CD4-positive, alpha-beta T cell treated with Interleukin-17A for 1 hour (primary cell): ENCODE measurements around the gene SDC1.
"Not testable (repeated sequence)": the region's sequence is repeated elsewhere in the genome, so short reads cannot be mapped to it uniquely, and the experiment has no call there.

ENCODE experiments used
- DNase-seq: peaks from one replicate; pipeline ENCODE4 v3.0.0-alpha.2; 2020

The SDC1 gene

DNA sequence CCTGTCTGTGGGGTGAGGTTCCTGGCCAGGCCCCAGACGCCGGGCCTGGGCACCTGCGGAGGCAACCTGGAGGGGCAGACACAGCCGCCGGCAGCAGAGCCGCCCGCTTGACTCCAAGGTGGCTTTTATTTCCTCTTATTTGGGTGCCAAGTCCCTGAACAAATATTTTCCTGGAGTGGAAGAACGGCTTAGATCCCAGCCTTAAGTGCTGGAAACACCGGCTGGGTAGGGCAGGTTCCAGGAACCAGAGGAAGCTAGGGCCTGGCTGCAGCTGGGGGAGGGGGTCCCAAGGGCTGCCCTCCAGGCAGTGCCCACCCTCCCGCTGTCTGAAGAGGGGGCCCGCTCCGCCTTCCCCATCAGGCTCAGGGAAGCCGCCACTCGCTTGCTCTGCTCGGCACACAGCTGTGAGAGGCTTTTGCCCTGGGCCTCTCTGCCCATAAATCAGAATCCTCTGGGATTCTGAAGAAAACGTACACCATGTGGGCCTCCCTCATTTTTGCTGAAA, 28.2 kb downstream of the SDC1 start:
- no peak for DNase-seq

DNA sequence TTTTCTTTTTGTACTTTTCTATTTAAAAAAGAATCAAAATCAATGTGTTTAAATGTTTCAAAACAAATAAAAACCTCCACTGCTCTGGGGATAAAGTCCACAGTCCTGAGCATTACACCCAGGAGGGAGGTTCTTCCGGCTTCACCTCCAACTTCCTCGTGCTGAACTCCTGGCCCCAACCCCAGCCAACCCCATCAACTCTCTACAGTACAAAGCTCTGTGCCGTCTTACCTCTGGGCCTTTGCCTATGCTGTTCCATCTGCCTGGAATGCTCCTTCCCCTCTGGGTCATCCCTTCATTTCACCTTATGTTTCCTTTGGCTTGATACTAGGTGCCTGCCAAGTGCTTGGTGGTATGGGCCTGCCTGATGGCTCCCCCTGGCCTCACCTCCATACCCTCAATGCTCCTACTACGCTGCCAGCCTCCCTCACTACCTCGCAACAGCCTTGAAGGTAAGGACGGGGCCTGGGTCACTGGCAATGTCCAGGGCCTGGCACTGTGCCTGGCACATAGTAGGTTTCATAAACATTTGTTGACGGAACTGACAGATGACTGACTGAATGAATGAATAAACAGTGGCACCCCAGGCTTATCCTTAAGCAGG, 28.8 kb downstream of the SDC1 start:
- DNase-seq = no peak

GRCh38 chr2:20195431-20196033, 29.4 kb downstream of the SDC1 start:
- DNase-seq = no peak

DNA sequence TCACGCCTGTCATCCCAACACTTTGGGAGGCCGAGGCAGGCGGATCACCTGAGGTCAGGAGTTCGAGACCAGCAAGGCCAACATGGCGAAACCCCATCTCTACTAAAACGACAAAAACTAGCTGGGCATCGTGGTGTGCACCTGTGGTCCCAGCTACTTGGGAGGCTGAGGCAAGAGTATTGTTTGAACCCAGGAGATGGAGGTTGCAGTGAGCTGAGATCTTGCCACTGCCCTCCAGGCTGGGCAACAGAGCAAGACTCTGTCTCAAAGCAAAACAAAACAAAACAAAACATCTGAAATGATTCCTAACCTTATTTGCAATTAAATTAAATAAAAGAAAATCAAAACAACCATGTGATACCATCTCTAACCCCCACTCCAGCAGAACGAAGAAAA, 29.9 kb downstream of the SDC1 start:
- not testable (repeated sequence) for DNase-seq

- no peak for DNase-seq
These were observed 30.6 kb downstream of the SDC1 start for GRCh38 chr2:20194097-20195015.

- no peak for DNase-seq
These were observed 31.7 kb downstream of the SDC1 start for GRCh38 chr2:20193185-20193584.

DNA sequence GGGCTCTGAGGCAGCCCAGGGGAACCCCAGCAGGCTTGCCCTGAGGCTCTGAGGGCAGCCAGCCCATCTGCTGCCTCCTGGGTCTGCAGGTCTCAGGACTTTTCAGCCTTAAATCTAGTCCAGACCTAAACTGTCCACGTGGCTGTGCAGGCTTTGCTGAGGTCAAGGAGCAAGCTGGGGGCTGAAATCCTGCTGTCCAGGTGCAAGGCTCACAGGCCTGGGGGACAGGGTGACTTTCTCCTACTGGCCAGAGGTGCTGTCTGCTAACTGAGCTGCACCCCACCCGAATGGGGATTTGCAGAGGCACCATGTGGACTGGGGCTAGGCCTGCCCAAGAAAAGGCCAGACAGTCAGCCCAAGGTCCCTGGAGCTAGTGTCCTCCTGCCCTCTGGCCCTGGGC, 32.1 kb downstream of the SDC1 start:
- DNase-seq = no peak

DNA sequence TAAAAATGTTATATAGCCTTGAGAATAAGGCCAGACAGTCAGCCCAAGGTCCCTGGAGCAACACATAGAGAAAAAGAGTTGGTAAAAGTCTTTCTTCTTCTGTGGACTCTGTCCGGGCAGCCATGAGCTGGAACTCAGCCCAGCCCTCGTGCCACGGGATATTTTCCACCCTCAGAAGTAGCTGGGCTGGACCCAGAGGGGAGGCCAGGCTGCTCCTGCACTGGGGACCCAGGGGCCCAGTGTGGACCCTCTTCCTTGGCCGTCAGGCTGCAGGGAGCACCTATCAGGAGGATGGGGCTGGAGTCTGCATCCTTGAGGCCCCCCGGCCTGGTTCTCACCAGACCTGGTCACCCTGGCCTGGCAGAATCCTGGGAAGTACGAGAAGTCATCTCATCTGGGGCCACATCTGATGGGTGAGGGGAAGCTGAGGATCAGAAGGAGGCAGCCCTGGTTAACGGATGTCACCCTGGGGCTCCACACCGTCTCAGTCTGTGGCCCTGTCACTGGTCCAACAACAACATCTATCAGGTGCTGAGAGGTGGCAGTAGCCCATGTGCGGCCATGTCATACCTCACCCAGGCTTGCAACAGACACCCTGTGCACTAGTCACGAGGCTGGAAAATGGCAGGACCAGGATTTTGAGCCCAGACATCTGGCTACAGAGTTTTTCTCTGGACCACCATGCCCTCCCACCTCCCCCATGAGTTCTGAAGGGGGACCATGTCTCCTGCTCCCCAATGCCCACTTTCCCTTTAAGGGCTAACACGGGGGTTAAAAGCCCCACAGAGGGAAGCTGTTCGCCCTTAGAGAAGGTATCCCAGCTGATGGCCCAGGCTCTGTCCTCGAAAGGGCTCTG, 33.0 kb downstream of the SDC1 start:
- DNase-seq = no peak

DNA sequence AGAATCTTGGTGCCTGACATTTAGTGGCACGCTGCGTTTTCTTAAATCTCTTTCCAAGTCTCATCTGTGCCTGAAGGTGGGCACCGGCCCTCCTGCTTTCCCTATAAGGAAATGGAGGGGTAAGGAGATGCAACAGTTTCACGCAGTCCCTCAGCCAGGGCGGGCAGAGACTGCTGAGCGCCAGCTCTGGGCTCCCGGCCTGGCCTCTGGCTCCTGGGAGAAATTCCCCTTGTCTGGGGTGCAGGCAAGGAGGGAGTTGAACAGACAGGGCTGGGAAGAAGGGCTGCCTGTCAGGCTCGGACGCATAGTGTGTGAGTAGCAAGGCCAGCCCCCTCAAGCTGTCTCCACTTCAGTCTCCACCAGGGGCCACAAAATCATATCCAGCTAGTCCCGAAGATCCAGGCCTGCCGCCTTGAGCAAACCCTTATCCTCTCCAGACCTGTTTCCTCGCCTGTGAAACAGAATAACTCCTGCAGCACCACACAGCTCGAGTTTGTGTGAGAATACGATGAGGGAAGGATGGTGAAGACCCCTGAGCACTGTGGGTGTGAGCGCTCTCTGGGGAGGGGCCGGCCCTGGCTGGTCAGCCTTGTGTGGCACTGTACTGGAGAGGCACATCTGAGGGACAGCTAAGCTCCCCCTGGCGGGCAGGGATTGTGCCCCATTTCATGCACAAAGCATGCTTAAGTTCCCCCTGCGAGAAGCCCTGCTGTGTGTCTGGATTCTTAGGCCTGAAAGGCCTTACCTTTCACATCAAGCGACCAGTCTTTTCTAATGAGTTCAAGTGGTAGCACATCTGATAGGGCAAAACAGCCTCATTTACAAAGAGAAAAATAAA, 33.8 kb downstream of the SDC1 start:
- no peak for DNase-seq

- DNase-seq = no peak
These were observed 34.8 kb downstream of the SDC1 start for GRCh38 chr2:20190170-20190569.

- no peak for DNase-seq
These were observed 35.5 kb downstream of the SDC1 start for GRCh38 chr2:20189299-20189931.

- DNase-seq = no peak
These were observed 36.1 kb downstream of the SDC1 start for GRCh38 chr2:20188851-20189250.

GRCh38 chr2:20188201-20188600, 36.7 kb downstream of the SDC1 start:
- no peak for DNase-seq

DNA sequence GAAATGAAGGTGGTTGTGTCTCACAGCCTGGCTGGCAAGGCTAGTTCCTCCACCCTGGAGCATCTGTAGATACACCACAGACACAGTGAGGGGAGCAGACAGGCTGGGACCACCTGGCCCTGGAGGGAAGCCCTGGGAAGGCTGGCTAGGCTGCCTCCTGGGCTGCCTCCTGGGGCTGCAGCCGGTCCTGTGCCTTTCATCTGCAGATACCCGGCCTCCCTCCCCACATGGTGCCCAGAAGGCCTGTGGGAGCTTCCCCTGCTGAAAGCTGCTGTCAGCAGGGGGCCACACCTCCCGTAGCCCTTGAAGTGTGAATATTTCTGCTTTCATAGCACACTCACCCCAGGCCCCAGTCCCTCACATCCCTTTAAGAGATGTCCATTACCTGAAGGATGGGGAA, 37.6 kb downstream of the SDC1 start:
- no peak for DNase-seq

- no peak for DNase-seq
These were observed 38.1 kb downstream of the SDC1 start for GRCh38 chr2:20186855-20187187.

DNA sequence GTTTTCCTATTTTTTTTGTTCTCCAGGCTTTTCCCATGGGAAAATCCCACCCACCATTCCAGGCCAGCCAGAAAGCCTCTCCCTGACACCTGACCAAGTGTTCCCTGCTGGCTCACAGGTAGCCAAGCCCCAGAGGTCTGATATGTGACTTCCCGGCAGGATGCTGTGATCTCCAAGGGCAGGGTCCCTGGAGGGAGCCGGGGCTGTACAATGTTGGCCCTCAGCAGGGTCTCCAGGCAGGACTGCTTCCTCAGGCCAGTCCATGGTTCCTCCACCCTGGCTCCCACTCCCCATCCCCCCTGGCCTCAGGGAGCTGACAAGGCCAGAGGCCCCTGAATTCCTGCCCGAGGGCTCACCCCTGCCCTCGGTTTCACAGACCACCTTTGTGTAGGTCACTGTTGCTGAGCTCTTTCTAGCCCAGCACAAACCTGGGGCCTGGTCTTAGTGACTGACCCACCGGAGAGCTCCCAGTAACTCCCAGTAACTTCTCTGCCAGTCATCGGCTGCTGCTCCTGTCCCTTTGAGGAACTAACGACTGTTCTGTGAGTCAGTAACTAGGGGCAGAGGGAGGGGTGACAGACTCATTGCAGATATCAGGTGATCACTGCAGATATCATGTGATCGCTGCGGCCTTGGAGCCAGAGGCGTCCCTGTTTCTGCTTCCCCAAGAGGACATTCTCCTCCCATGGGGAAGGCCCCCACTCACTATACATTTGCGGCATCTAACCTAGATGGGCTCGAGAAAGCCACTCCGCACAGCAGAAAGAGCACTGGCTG, 38.7 kb downstream of the SDC1 start:
- DNase-seq = peak; percentile 5

- peak; percentile 1 for DNase-seq
These were observed 39.5 kb downstream of the SDC1 start for GRCh38 chr2:20185176-20186022.

DNA sequence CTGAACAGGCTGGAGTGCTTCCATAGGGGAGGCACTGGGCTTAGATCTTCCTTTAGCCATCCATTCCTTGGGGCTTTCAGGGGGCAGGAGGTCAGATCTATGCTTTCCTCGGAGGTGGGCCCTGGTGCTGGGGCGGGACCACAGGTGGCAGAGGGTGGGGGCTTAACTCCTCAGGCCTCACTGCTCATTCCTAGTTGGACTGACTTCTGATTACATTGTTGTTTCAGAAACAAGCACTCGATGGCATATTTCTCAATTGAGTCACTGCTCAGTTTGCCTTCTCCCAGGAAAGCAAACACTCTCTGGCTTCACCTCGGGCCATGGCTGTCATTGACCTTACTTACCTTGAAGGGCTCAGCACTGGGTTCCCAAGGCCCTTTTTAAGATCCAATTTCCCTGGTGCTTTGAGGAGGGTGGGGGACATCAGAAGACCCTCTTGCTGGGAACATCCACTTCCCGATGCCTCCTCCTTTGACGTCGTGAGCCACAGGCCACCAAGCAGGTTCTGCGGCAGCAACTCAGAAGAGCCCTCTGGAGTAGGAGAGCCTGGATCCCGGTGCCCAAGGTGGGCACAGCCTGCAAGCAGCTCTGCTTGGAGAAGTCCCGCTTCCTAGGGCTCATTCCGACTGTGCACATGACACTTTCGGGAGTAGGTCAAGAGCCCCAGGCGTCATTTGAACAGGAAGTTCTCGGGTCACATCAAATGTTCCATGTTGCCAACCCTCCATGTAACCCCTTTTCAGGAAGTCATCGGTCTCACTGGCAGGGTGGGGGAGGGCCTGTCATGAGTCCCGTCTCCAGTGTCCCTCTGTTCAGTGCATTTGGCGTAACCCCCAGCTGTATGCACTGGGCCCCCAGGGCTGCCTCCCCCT, 40.6 kb downstream of the SDC1 start:
- DNase-seq = no peak

GRCh38 chr2:20183373-20183772, 41.6 kb downstream of the SDC1 start:
- DNase-seq = no peak
